Hepatocyte (in vitro differentiated cells): ENCODE measurements around the gene SURF1. TPM values are rescaled to one million over a fixed set of nuclear protein-coding genes. Genes with fewer than 3 reads are reported as not detected.
"Not testable (repeated sequence)": the region's sequence is repeated elsewhere in the genome, so short reads cannot be mapped to it uniquely, and the experiment has no call there.

Source experiments
- DNase-seq: peaks from one replicate; pipeline ENCODE4 v3.0.0-alpha.2; 2016; ENCODE audit warnings: low spot score
- H2AFZ ChIP-seq: fragments of 200-600 bp; sonication (generic); 2 replicates; pipeline ENCODE4 v1.6.0; 2016; ENCODE audit warnings: antibody characterized with exemption, mild to moderate bottlenecking
- H3K27ac ChIP-seq: fragments of 200-600 bp; sonication (generic); 2 replicates; pipeline ENCODE4 v1.5.1; 2016; ENCODE audit warnings: mild to moderate bottlenecking
- H3K27me3 ChIP-seq: fragments of 200-600 bp; sonication (generic); 2 replicates; pipeline ENCODE4 v1.6.1; 2016
- H3K36me3 ChIP-seq: fragments of 200-600 bp; sonication (generic); replicated peaks from 2 replicates; pipeline ENCODE4 v1.5.1; 2016; ENCODE audit warnings: low read depth; ENCODE audit not compliant: insufficient read depth
- H3K4me1 ChIP-seq: fragments of 200-600 bp; sonication (generic); 2 replicates; pipeline ENCODE4 v1.5.1; 2016; ENCODE audit warnings: mild to moderate bottlenecking, moderate library complexity; ENCODE audit not compliant: insufficient read depth
- H3K4me2 ChIP-seq: fragments of 200-600 bp; sonication (generic); 2 replicates; pipeline ENCODE4 v1.6.0; 2016
- H3K4me3 ChIP-seq: fragments of 200-600 bp; sonication (generic); 2 replicates; pipeline ENCODE4 v1.5.1; 2016; ENCODE audit warnings: mild to moderate bottlenecking
- H3K79me2 ChIP-seq: fragments of 200-600 bp; sonication (generic); 2 replicates; pipeline ENCODE4 v1.6.0; 2017; ENCODE audit warnings: mild to moderate bottlenecking
- H3K9me2 ChIP-seq: fragments of 200-600 bp; sonication (generic); replicated peaks from 2 replicates; pipeline ENCODE4 v1.6.0; 2017; ENCODE audit warnings: mild to moderate bottlenecking; ENCODE audit not compliant: insufficient read depth
- H3K9me3 ChIP-seq: fragments of 200-600 bp; sonication (generic); 2 replicates; pipeline ENCODE4 v1.5.1; 2016; ENCODE audit warnings: low read depth, mild to moderate bottlenecking
- H4K20me1 ChIP-seq: fragments of 200-600 bp; sonication (generic); 2 replicates; pipeline ENCODE4 v1.6.0; 2016; ENCODE audit warnings: mild to moderate bottlenecking; ENCODE audit not compliant: insufficient read depth, poor library complexity, severe bottlenecking
- EZH2 ChIP-seq: fragments of 200-600 bp; sonication (generic); IDR thresholded peaks from 2 replicates; pipeline ENCODE4 v1.6.1; 2016; ENCODE audit warnings: antibody characterized with exemption, mild to moderate bottlenecking, borderline replicate concordance
- EZH2phosphoT487 ChIP-seq: fragments of 200-600 bp; sonication (generic); IDR thresholded peaks from one replicate; pipeline ENCODE4 v1.6.1; 2018; ENCODE audit warnings: antibody characterized with exemption, mild to moderate bottlenecking, low read depth, moderate library complexity; ENCODE audit not compliant: unreplicated experiment, severe bottlenecking
- WGBS: methylation state at CpG from one replicate; pipeline ENCODE4 v1.1.6; 2016; ENCODE audit warnings: low lambda C conversion rate; ENCODE audit errors: missing lambda C conversion rate; 5-methylcytosine and 5-hydroxymethylcytosine counted together
- polyA plus RNA-seq: library from polyadenylated mRNA; unstranded; fragments of >200 nt; fragmentation: Nextera tagmentation; extraction: Ambion mirVana; gene quantifications from 2 replicates; pipeline ENCODE4 v1.2.1, GENCODE V29; 2016
- total RNA-seq: library from RNA; depleted of rRNA; stranded (reverse); fragments of >200 nt; gene quantifications from 2 replicates; pipeline ENCODE4 v1.2.3, GENCODE V29; 2014
- TF ChIP-seq, protein P1 (sequence below): fragments of 200-600 bp; sonication (generic); IDR thresholded peaks from 2 replicates; pipeline ENCODE4 v1.5.1; 2016; ENCODE audit warnings: antibody characterized with exemption, mild to moderate bottlenecking; ENCODE audit not compliant: poor library complexity

The SURF1 gene
- total and polyA plus RNA-seq, 2 experiments from 2014 or later = 37.4 to 76.5 TPM

- Histone ChIP-seq H3K27me3 (no peaks in the 10 kb centered on the region), H3K9me3 (no peaks in the 10 kb centered on the region), H3K4me2 (no peak overlapping the region), H4K20me1 (peaks cover 16% of the 10 kb centered on the region), H3K4me1 (peaks cover 8% of the 10 kb centered on the region), H3K9me2 (no peaks in the 10 kb centered on the region), H3K79me2 (peaks cover 22% of the 10 kb centered on the region), H3K27ac (no peak overlapping the region), H3K36me3 (no peaks in the 10 kb centered on the region), H2AFZ (no peak overlapping the region), H3K4me3 (no peak overlapping the region)
- 88% methylated on average over 1 of the region's 1 CpG for WGBS
- TF ChIP-seq, protein P1, sequence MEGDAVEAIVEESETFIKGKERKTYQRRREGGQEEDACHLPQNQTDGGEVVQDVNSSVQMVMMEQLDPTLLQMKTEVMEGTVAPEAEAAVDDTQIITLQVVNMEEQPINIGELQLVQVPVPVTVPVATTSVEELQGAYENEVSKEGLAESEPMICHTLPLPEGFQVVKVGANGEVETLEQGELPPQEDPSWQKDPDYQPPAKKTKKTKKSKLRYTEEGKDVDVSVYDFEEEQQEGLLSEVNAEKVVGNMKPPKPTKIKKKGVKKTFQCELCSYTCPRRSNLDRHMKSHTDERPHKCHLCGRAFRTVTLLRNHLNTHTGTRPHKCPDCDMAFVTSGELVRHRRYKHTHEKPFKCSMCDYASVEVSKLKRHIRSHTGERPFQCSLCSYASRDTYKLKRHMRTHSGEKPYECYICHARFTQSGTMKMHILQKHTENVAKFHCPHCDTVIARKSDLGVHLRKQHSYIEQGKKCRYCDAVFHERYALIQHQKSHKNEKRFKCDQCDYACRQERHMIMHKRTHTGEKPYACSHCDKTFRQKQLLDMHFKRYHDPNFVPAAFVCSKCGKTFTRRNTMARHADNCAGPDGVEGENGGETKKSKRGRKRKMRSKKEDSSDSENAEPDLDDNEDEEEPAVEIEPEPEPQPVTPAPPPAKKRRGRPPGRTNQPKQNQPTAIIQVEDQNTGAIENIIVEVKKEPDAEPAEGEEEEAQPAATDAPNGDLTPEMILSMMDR = no peak
- TF ChIP-seq EZH2phosphoT487 = no peak
- no peak for TF ChIP-seq EZH2
- DNase-seq = no peak
These were observed 22.2 kb upstream of the SURF1 start for GRCh38 chr9:133378408-133378962.

- Histone ChIP-seq H3K4me2 (no peak overlapping the region), H4K20me1 (peaks cover 23% of the 10 kb centered on the region)
These were observed 21.5 kb upstream of the SURF1 start for GRCh38 chr9:133377721-133378216.

GRCh38 chr9:133377280-133377679 lies 21.0 kb upstream of the SURF1 start:
- not testable (repeated sequence) for H3K27ac ChIP-seq, H3K9me3 ChIP-seq, H3K9me2 ChIP-seq, H3K4me3 ChIP-seq, H3K36me3 ChIP-seq, H2AFZ ChIP-seq, DNase-seq, H3K27me3 ChIP-seq
- Histone ChIP-seq H3K79me2 (peaks cover 34% of the 10 kb centered on the region), H3K4me2 (peak overlapping the region; percentile 92), H3K4me1 (peaks cover 11% of the 10 kb centered on the region), H4K20me1 (peaks cover 28% of the 10 kb centered on the region)
- 95% methylated on average over 14 of the region's 14 CpGs for WGBS

More at GRCh38 chr9:133377721-133378216, 21.5 kb upstream of the SURF1 start:
- Histone ChIP-seq H2AFZ (no peak overlapping the region), H3K9me3 (no peaks in the 10 kb centered on the region), H3K9me2 (no peaks in the 10 kb centered on the region), H3K36me3 (no peaks in the 10 kb centered on the region), H3K27ac (no peak overlapping the region), H3K4me3 (no peak overlapping the region), H3K27me3 (no peaks in the 10 kb centered on the region), H3K79me2 (peaks cover 29% of the 10 kb centered on the region), H3K4me1 (peaks cover 8% of the 10 kb centered on the region)
- DNase-seq = no peak
- WGBS = 68% methylated on average over 6 of the region's 6 CpGs
- TF ChIP-seq, protein P1 = no peak
- TF ChIP-seq EZH2 (no peak), EZH2phosphoT487 (no peak)

DNA sequence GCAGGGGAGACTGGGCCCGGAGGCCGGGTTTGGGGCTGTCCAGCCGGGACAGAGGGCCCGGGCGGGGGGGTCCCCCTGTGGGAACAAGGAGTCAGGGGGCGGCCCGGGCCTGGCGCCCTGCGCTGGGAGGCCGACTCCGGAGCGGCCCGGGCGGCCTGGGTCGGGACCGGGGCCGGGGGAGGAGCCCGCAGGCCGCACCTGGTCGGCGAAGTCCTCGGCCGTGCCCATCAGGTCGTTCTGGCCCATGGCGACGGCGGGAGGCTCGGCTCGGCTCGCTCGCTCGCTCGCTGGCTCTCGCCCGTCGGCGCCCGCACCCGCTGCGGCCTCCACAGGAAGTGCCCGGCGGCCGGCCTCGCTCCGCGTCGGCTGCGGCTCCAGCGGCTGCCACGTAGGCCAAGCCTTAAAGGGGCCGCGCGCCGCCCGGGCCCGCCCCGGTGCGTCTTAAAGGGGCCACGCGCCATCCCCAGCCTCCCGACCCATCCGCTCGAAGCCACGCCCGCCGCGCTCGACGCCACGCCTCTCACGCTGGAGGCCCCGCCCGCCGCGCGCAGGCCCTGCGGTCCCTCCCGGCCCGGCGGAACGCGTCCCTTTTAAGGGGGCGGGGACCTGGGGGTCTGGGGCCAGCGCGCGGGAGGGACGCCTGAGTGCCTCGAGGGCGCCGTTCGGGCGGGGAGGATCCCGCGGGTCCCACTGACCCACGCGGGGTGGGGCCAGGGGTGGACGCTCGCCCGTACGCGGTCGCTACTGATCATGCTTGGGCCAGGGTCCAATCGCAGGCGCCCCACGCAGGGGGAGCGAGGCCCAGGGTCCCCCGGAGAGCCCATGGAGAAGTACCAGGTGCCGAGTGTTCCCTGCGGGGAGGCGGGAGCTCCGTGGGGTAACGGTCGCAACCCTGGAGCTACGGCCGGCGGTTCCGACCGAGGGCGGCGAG lies 19.7 kb upstream of the SURF1 start, which contains the start of the genes STKLD1 and SURF4:
Gene STKLD1 (plus strand): TSS at position 643 of the 931 bp plus-strand sequence. CDS start 108 bp downstream, at position 751.
Gene SURF4 (minus strand): TSS at position 337 of the 931 bp plus-strand sequence. CDS start 91 bp downstream, at position 246.
- peaks cover 41% of the 10 kb centered on the region for H4K20me1 ChIP-seq
- H3K4me2 ChIP-seq = peak within 1 kb of the TSS; percentile 92
- 5% methylated on average over 31 of the region's 120 CpGs for whole genome bisulfite sequencing
- DNase-seq = peak; percentile 99
- peaks cover 47% of the 10 kb centered on the region for H3K79me2 ChIP-seq
- TF ChIP-seq, protein P1 = no peak
- TF ChIP-seq EZH2 = no peak
- TF ChIP-seq EZH2phosphoT487 = no peak
- H3K9me3 ChIP-seq = no peaks in the 10 kb centered on the region
- H3K4me1 ChIP-seq = peaks cover 22% of the 10 kb centered on the region
- H3K36me3 ChIP-seq = no peaks in the 10 kb centered on the region
- H2AFZ ChIP-seq = peak within 1 kb of the TSS; percentile 76
- H3K9me2 ChIP-seq = no peaks in the 10 kb centered on the region
- no peaks in the 10 kb centered on the region for H3K27me3 ChIP-seq
- peak within 1 kb of the TSS; percentile 82 for H3K4me3 ChIP-seq
- peak within 1 kb of the TSS; percentile 99 for H3K27ac ChIP-seq
